BE2C (cell line): ENCODE measurements around the gene HMGCS1.

Experiments used
- DNase-seq: peaks from one replicate; pipeline ENCODE4 v3.0.0-alpha.2; 2020
- H3K27me3 ChIP-seq: fragments of 250-450 bp; sonication (Bioruptor Pico); 2 replicates; pipeline ENCODE4 v1.5.1; 2020; ENCODE audit warnings: mild to moderate bottlenecking
- H3K36me3 ChIP-seq: fragments of 250-450 bp; sonication (Bioruptor Pico); 2 replicates; pipeline ENCODE4 v1.5.1; 2020; ENCODE audit warnings: mild to moderate bottlenecking
- H3K4me1 ChIP-seq: fragments of 250-450 bp; sonication (Bioruptor Pico); 2 replicates; pipeline ENCODE4 v1.5.1; 2020
- H3K4me3 ChIP-seq: 2 replicates; pipeline ENCODE4 v1.5.1; 2011; ENCODE audit warnings: low read depth, low read length
- H3K9me3 ChIP-seq: fragments of 250-450 bp; sonication (Bioruptor Pico); 2 replicates; pipeline ENCODE4 v1.5.1; 2020
- TF ChIP-seq, protein P1 (sequence below): IDR thresholded peaks from 2 replicates; pipeline ENCODE4 v1.5.1; 2012; ENCODE audit warnings: mild to moderate bottlenecking, low read depth, low read length

HMGCS1 gene

DNA sequence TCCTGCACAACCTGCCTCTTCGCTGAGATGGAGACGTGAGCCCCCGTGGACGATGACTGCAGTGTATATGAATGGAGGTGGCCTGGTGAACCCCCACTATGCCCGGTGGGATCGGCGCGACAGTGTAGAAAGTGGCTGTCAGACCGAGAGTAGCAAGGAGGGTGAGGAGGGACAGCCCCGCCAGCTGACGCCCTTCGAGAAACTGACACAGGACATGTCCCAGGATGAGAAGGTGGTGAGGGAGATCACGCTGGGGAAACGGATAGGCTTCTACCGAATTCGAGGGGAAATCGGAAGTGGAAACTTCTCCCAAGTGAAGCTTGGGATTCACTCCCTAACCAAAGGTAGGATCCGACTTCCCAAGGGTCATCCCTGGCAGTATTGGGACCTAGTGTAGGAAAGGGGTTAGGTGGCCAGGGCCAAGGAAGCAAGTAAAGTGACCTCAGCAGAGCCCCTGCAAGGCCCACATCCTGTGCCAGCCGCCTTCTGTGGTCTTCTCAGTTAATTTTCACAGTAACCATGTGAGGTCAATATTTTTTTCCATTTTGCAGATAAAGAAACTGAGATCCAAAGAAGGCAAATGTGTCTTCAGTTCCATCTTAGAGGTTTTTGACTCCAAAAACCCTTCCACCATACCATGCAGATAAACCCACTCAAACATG is 67.4 kb downstream of the HMGCS1 start:
- Histone ChIP-seq H3K36me3 (no peaks in the 10 kb centered on the region), H3K27me3 (0 out of 2 replicates have a peak, but pooled peaks cover 10% of the 10 kb centered on the region), H3K9me3 (no peaks in the 10 kb centered on the region), H3K4me3 (no peak overlapping the region), H3K4me1 (no peaks in the 10 kb centered on the region)
- DNase-seq: no peak
- TF ChIP-seq, protein P1, sequence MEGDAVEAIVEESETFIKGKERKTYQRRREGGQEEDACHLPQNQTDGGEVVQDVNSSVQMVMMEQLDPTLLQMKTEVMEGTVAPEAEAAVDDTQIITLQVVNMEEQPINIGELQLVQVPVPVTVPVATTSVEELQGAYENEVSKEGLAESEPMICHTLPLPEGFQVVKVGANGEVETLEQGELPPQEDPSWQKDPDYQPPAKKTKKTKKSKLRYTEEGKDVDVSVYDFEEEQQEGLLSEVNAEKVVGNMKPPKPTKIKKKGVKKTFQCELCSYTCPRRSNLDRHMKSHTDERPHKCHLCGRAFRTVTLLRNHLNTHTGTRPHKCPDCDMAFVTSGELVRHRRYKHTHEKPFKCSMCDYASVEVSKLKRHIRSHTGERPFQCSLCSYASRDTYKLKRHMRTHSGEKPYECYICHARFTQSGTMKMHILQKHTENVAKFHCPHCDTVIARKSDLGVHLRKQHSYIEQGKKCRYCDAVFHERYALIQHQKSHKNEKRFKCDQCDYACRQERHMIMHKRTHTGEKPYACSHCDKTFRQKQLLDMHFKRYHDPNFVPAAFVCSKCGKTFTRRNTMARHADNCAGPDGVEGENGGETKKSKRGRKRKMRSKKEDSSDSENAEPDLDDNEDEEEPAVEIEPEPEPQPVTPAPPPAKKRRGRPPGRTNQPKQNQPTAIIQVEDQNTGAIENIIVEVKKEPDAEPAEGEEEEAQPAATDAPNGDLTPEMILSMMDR: no peak

DNA sequence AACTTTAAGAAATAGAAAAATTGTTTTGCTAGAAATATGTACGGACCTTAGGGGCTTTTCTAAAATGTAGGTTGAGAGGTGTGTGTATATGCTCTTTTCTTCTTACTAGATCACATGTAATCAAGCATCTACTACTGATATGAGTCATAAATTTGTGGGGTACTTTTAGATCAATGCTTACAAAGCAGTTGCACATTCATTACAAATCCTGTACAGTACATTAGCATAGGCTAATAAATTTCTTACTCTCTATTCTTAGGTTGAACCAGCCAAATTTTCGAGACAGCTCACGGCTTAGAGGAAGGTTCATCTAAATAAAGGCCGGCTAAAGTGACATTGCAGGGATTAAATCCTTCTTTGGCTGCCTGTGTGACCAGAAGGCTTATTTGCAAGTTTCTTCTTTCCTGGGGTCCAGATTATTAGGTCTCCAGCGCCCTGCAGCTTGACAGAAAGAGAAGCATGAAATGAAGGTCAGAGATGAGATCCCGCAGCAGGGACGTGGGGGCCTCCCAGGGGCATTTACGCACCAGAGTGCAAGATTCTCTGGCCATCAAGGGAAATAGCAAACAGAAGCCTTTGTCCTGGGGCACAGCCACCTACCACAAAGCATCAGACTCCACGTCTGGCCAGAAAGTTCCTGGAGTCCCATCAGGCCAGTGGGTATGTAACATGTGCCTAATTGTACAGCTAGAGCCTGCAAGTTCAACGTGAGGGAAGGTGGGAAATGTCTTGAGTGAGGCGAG is 68.2 kb downstream of the HMGCS1 start:
- H3K4me1 ChIP-seq: no peaks in the 10 kb centered on the region
- H3K27me3 ChIP-seq: 0 out of 2 replicates have a peak, but pooled peaks cover 7% of the 10 kb centered on the region
- DNase-seq: no peak
- H3K9me3 ChIP-seq: no peaks in the 10 kb centered on the region
- H3K4me3 ChIP-seq: no peak overlapping the region
- TF ChIP-seq, protein P1: no peak
- no peaks in the 10 kb centered on the region for H3K36me3 ChIP-seq

DNA sequence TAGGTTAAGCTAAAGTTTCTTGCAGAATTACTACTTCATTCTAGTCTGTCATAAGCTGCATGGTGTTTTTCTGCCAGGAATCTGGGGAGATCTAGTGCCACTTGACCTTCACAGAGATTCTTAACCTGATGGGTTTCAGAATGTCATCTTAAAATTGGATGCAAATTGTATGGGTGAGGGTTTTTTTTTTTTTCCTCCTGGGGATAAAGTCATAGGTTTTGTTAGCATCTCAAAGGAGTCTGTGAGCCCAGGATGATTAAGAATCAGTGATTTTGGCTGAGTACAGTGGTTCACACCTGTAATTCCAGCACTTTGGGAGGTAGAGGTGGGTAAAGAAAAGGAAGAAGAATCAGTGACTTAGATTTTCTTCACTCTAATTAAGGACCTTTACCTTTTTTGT is 69.9 kb downstream of the HMGCS1 start:
- no peaks in the 10 kb centered on the region for H3K36me3 ChIP-seq
- H3K9me3 ChIP-seq: no peaks in the 10 kb centered on the region
- DNase-seq: no peak
- H3K4me3 ChIP-seq: no peak overlapping the region
- 0 out of 2 replicates have a peak, but pooled peaks cover 7% of the 10 kb centered on the region for H3K27me3 ChIP-seq
- TF ChIP-seq, protein P1: no peak
- H3K4me1 ChIP-seq: no peaks in the 10 kb centered on the region

DNA sequence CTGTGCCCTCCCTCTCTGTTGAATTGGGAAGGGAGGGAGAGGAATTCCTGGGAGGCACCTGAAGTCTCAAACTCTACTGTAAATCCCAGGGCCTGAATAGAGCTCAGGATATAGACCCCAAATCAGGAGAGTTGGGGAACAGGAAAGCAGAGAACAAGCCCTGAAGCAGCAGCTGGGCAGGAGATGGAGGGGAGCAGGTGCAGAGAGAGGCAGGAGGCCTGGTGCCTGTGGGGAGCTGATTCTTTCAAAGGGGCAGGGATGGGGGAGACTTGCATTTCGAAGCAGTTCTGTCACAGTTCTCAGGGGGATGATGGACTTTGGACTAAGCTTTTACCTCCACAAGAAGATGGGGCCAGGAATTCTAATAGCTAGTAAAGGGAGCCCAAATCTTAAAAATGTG is 71.0 kb downstream of the HMGCS1 start:
- no peak for DNase-seq
- Histone ChIP-seq H3K4me3 (no peak overlapping the region), H3K36me3 (no peaks in the 10 kb centered on the region), H3K4me1 (no peaks in the 10 kb centered on the region), H3K27me3 (0 out of 2 replicates have a peak, but pooled peaks cover 7% of the 10 kb centered on the region), H3K9me3 (no peaks in the 10 kb centered on the region)
- TF ChIP-seq, protein P1: no peak
